HepG2 (cell line): Measurements from ENCODE around the gene KRTAP10-2. TPM values are rescaled to one million over a fixed set of nuclear protein-coding genes. Genes with fewer than 3 reads are reported as not detected.
A peak's percentile ranks its signal among the peaks of the same experiment; 100 is the strongest.

ENCODE experiments used
- GATA4 ChIP-seq: sonication (generic); IDR thresholded peaks from 2 replicates; pipeline ENCODE4 v1.6.1; 2016; ENCODE audit warnings: antibody characterized with exemption, low read depth, borderline replicate concordance
- KLF6 ChIP-seq: IDR thresholded peaks from 2 replicates; pipeline ENCODE4 v1.8.0; 2016; ENCODE audit warnings: missing biosample characterization, missing genetic modification reagents
- MATR3 ChIP-seq: sonication (generic); formaldehyde crosslinking; IDR thresholded peaks from 2 replicates; pipeline ENCODE4 v1.4.0; 2020; ENCODE audit warnings: missing genetic modification reagents
- MED13 ChIP-seq: sonication (generic); formaldehyde crosslinking; IDR thresholded peaks from 2 replicates; pipeline ENCODE4 v1.5.0; 2020; ENCODE audit warnings: missing genetic modification reagents
- NONO ChIP-seq, 2 experiments: fragments of 450-650 bp in 1 of 2; sonication (generic) in 1 of 2; formaldehyde crosslinking in 1 of 2; IDR thresholded peaks in 1 of 2; conservative IDR thresholded peaks in 1 of 2; 2 replicates each; pipeline versions ENCODE4 v1.6.1 to v1.8.0; 2017 to 2022; ENCODE audit warnings: mild to moderate bottlenecking in 1 of 2, missing genetic modification reagents in 1 of 2, moderate library complexity in 1 of 2
- SP5 ChIP-seq: IDR thresholded peaks from 2 replicates; pipeline ENCODE4 v1.6.1; 2016; ENCODE audit warnings: low read depth, borderline replicate concordance
- TP53 ChIP-seq: sonication (generic); formaldehyde crosslinking; conservative IDR thresholded peaks from 2 replicates; pipeline ENCODE4 v1.4.0; 2020; ENCODE audit warnings: missing genetic modification reagents
- ZFP82 ChIP-seq: sonication (generic); formaldehyde crosslinking; IDR thresholded peaks from 2 replicates; pipeline ENCODE4 v1.5.1; 2020; ENCODE audit warnings: mild to moderate bottlenecking, missing genetic modification reagents, borderline replicate concordance
- ZFX ChIP-seq: sonication (generic); formaldehyde crosslinking; IDR thresholded peaks from 2 replicates; pipeline ENCODE4 v1.4.0; 2020; ENCODE audit warnings: mild to moderate bottlenecking, low read depth, missing genetic modification reagents, moderate library complexity
- ZIK1 ChIP-seq: sonication (generic); formaldehyde crosslinking; IDR thresholded peaks from 2 replicates; pipeline ENCODE4 v1.5.0; 2020; ENCODE audit warnings: mild to moderate bottlenecking, low read depth, missing genetic modification reagents, borderline replicate concordance
- ZMYM3 ChIP-seq: sonication (generic); formaldehyde crosslinking; IDR thresholded peaks from 2 replicates; pipeline ENCODE4 v1.5.1; 2020; ENCODE audit warnings: mild to moderate bottlenecking, missing genetic modification reagents
- ZMYM4 ChIP-seq: sonication (generic); formaldehyde crosslinking; IDR thresholded peaks from 2 replicates; pipeline ENCODE4 v1.8.1; 2023; ENCODE audit warnings: mild to moderate bottlenecking, missing genetic modification reagents
- ZNF124 ChIP-seq: sonication (generic); formaldehyde crosslinking; IDR thresholded peaks from 2 replicates; pipeline ENCODE4 v1.4.0; 2020; ENCODE audit warnings: missing genetic modification reagents
- ZNF564 ChIP-seq: sonication (generic); formaldehyde crosslinking; IDR thresholded peaks from 2 replicates; pipeline ENCODE4 v1.8.1; 2023; ENCODE audit warnings: mild to moderate bottlenecking, missing genetic modification reagents
- ZNF670 ChIP-seq: sonication (generic); formaldehyde crosslinking; IDR thresholded peaks from 2 replicates; pipeline ENCODE4 v1.8.0; 2022; ENCODE audit warnings: mild to moderate bottlenecking, missing genetic modification reagents, borderline replicate concordance
- ZNF7 ChIP-seq: IDR thresholded peaks from 2 replicates; pipeline ENCODE4 v1.6.1; 2016; ENCODE audit warnings: missing biosample characterization, missing genetic modification reagents
- ZNF724P ChIP-seq: sonication (generic); formaldehyde crosslinking; IDR thresholded peaks from 2 replicates; pipeline ENCODE4 v1.8.0; 2022; ENCODE audit warnings: missing genetic modification reagents, borderline replicate concordance
- ZNF792 ChIP-seq: IDR thresholded peaks from 2 replicates; pipeline ENCODE4 v1.6.1; 2016
- ZNF891 ChIP-seq: sonication (generic); formaldehyde crosslinking; IDR thresholded peaks from 2 replicates; pipeline ENCODE4 v1.5.0; 2020; ENCODE audit warnings: mild to moderate bottlenecking, missing genetic modification reagents
- polyA plus RNA-seq, 8 experiments: library from polyadenylated mRNA; depleted of rRNA in 3 of 8; stranded (reverse) in 7 of 8; unstranded in 1 of 8; fragments of >200 nt; fragmentation: Illumina TruSeq in 4 of 8; extraction: Trizol in 4 of 8; gene quantifications; 2 replicates each; pipeline versions ENCODE4 v1.2.1 to v1.2.3, GENCODE V29; 2011 to 2016; ENCODE audit warnings: low read depth in 4 of 8, missing spikeins in 1 of 8, mixed read lengths in 1 of 8; ENCODE audit not compliant: insufficient read depth in 1 of 8
- total RNA-seq, 5 experiments: library from RNA; depleted of rRNA; stranded (reverse); fragments of >200 nt; fragmentation: Illumina TruSeq; extraction: Trizol; gene quantifications; 2 replicates each; pipeline ENCODE4 v1.2.3, GENCODE V29; 2016; ENCODE audit warnings: low read depth in 1 of 5
- TF ChIP-seq, protein P1 (sequence below): sonication (generic); formaldehyde crosslinking; IDR thresholded peaks from 2 replicates; pipeline ENCODE4 v1.4.0; 2020; ENCODE audit warnings: missing genetic modification reagents
- TF ChIP-seq, protein P2 (sequence below): sonication (generic); formaldehyde crosslinking; IDR thresholded peaks from 2 replicates; pipeline ENCODE4 v1.8.1; 2023; ENCODE audit warnings: mild to moderate bottlenecking, missing genetic modification reagents
- TF ChIP-seq, protein P3 (sequence below): sonication (generic); formaldehyde crosslinking; IDR thresholded peaks from 2 replicates; pipeline ENCODE4 v1.8.1; 2023; ENCODE audit warnings: mild to moderate bottlenecking, missing genetic modification reagents
- TF ChIP-seq, protein P4 (sequence below): IDR thresholded peaks from 2 replicates; pipeline ENCODE4 v1.6.1; 2016; ENCODE audit warnings: control low read depth
- TF ChIP-seq, protein P5 (sequence below): IDR thresholded peaks from 2 replicates; pipeline ENCODE4 v1.6.1; 2012; ENCODE audit warnings: low read depth, low read length, improper control_type of control experiment

The KRTAP10-2 gene
- total and polyA plus RNA-seq, 2 of the 13 experiments (the other 11 are each of a cell fraction or from before 2014, with no cell fraction given): not detected

DNA sequence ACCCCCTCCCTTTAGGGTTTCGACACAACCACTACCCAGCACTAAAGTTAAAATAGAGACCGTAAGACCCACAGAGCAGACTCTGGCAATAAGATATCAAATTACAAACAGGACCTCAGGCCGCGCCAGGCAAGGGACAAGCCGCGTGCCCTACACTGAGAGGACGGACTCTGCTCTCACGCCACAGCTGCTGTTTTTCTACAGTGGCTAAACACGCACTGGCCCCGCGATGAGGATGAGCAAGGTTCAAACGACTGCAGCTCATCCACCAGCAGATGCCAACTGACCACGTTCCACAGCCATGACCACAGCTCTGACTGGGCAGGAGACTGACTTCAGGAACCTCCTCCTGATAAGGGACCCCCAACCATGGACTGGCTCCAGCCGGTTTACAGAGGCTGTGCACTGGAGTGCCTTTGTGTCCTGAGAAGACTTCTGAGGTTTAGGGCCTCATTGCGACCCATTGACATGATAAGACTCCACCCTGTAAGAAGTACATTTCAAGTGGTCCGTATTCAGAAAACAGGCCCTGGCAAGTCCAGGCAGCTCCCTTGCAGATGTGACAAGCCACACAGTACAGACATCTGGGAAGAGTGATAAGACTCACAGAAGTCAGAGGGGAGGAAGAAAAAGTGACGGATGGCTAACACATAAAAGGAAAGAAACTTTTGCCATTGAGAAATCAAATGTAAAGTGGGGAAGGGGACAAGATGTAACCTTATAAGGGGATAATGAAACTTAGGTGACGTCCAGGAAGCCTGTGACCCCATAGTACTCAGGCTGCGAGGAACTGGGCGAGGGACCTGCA, 42.5 kb upstream of the KRTAP10-2 start (continued):
- TF ChIP-seq ZIK1 (CRISPR knock-in tag): no peak; the same call in 1 of the 2 replicates
- TF ChIP-seq TP53 (CRISPR knock-in tag): no peak
- peak; percentile 91 for TF ChIP-seq ZNF564
- TF ChIP-seq GATA4: no peak
- TF ChIP-seq, protein P1, sequence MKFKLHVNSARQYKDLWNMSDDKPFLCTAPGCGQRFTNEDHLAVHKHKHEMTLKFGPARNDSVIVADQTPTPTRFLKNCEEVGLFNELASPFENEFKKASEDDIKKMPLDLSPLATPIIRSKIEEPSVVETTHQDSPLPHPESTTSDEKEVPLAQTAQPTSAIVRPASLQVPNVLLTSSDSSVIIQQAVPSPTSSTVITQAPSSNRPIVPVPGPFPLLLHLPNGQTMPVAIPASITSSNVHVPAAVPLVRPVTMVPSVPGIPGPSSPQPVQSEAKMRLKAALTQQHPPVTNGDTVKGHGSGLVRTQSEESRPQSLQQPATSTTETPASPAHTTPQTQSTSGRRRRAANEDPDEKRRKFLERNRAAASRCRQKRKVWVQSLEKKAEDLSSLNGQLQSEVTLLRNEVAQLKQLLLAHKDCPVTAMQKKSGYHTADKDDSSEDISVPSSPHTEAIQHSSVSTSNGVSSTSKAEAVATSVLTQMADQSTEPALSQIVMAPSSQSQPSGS: peak; percentile 64; the same call in 1 of the 2 replicates
- TF ChIP-seq, protein P2, sequence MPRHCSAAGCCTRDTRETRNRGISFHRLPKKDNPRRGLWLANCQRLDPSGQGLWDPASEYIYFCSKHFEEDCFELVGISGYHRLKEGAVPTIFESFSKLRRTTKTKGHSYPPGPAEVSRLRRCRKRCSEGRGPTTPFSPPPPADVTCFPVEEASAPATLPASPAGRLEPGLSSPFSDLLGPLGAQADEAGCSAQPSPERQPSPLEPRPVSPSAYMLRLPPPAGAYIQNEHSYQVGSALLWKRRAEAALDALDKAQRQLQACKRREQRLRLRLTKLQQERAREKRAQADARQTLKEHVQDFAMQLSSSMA (CRISPR knock-in tag): no peak
- TF ChIP-seq, protein P3, sequence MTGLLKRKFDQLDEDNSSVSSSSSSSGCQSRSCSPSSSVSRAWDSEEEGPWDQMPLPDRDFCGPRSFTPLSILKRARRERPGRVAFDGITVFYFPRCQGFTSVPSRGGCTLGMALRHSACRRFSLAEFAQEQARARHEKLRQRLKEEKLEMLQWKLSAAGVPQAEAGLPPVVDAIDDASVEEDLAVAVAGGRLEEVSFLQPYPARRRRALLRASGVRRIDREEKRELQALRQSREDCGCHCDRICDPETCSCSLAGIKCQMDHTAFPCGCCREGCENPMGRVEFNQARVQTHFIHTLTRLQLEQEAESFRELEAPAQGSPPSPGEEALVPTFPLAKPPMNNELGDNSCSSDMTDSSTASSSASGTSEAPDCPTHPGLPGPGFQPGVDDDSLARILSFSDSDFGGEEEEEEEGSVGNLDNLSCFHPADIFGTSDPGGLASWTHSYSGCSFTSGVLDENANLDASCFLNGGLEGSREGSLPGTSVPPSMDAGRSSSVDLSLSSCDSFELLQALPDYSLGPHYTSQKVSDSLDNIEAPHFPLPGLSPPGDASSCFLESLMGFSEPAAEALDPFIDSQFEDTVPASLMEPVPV (CRISPR knock-in tag): 0 out of 2 replicates have a peak, but pooled peaks have one; percentile 30
- TF ChIP-seq ZNF7 (CRISPR knock-in tag): no peak
- peak; percentile 52; the same call in 1 of the 2 replicates for TF ChIP-seq KLF6 (CRISPR knock-in tag)
- TF ChIP-seq, protein P4, sequence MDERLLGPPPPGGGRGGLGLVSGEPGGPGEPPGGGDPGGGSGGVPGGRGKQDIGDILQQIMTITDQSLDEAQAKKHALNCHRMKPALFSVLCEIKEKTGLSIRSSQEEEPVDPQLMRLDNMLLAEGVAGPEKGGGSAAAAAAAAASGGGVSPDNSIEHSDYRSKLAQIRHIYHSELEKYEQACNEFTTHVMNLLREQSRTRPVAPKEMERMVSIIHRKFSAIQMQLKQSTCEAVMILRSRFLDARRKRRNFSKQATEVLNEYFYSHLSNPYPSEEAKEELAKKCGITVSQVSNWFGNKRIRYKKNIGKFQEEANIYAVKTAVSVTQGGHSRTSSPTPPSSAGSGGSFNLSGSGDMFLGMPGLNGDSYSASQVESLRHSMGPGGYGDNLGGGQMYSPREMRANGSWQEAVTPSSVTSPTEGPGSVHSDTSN (CRISPR knock-in tag): no peak
- TF ChIP-seq NONO (IDR thresholded peaks at IDR 0.05): no peak
- TF ChIP-seq NONO (CRISPR knock-in tag; conservative IDR thresholded peaks at IDR 0.05): peak; percentile 83
- peak; percentile 77 for TF ChIP-seq ZFX (CRISPR knock-in tag)
- peak; percentile 86 for TF ChIP-seq ZMYM4 (CRISPR knock-in tag)
- no peak for TF ChIP-seq ZNF124 (CRISPR knock-in tag)
- TF ChIP-seq ZMYM3 (CRISPR knock-in tag): peak; percentile 94
- TF ChIP-seq MATR3 (CRISPR knock-in tag): no peak
- peak; percentile 100 for TF ChIP-seq ZNF670 (CRISPR knock-in tag)
- TF ChIP-seq, protein P5, sequence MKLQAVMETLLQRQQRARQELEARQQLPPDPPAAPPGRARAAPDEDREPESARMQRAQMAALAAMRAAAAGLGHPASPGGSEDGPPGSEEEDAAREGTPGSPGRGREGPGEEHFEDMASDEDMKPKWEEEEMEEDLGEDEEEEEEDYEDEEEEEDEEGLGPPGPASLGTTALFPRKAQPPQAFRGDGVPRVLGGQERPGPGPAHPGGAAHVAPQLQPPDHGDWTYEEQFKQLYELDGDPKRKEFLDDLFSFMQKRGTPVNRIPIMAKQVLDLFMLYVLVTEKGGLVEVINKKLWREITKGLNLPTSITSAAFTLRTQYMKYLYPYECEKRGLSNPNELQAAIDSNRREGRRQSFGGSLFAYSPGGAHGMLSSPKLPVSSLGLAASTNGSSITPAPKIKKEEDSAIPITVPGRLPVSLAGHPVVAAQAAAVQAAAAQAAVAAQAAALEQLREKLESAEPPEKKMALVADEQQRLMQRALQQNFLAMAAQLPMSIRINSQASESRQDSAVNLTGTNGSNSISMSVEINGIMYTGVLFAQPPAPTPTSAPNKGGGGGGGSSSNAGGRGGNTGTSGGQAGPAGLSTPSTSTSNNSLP: no peak
- peak; percentile 56; the same call in 1 of the 2 replicates for TF ChIP-seq ZNF891 (CRISPR knock-in tag)
- TF ChIP-seq ZNF724P (CRISPR knock-in tag): peak; percentile 91
- no peak for TF ChIP-seq ZFP82 (CRISPR knock-in tag)
- TF ChIP-seq SP5 (CRISPR knock-in tag): no peak; the same call in 1 of the 2 replicates
- 0 out of 2 replicates have a peak, but pooled peaks have one; percentile 82 for TF ChIP-seq ZNF792 (CRISPR knock-in tag)
- TF ChIP-seq MED13 (CRISPR knock-in tag): no peak
